Measurements from ENCODE around the gene DSC3.

DNA sequence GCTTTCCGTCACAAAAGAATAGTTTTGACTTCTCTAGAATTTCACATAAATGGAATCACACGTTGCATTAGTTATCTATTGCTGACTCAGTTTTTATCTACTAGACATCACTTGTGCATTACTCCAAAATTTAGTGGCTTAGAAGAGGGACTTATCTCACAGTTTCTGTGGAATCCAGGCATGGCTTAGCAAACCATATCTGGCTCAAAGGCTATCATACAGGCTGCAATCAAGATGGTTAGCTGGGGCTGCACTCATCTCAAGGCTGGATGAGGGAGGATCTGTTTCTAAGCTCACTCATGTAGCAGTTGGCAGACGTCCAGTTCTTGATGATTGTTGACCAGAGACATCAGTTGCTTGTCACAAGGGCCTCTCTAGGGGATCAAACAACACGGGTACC is 6.6 kb upstream of the DSC3 start:
- TF ChIP-seq POLR2A (IDR thresholded peaks at IDR 0.05; ENCODE audit: extremely low read depth, insufficient read length), result no peak
- TF ChIP-seq CTCF (IDR thresholded peaks at IDR 0.05; ENCODE audit: low read depth, low read length), result no peak
- TF ChIP-seq, protein P1, sequence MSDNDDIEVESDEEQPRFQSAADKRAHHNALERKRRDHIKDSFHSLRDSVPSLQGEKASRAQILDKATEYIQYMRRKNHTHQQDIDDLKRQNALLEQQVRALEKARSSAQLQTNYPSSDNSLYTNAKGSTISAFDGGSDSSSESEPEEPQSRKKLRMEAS (IDR thresholded peaks at IDR 0.05; ENCODE audit: low read depth, low read length), result no peak
